ENCODE results near the gene FGFR2. TPM values are rescaled to one million over a fixed set of nuclear protein-coding genes. Genes with fewer than 3 reads are reported as not detected.
"Not testable (repeated sequence)": the region's sequence is repeated elsewhere in the genome, so short reads cannot be mapped to it uniquely, and the experiment has no call there.

The FGFR2 gene
- total RNA-seq, 1 donor from 2014 or later, result not detected

DNA sequence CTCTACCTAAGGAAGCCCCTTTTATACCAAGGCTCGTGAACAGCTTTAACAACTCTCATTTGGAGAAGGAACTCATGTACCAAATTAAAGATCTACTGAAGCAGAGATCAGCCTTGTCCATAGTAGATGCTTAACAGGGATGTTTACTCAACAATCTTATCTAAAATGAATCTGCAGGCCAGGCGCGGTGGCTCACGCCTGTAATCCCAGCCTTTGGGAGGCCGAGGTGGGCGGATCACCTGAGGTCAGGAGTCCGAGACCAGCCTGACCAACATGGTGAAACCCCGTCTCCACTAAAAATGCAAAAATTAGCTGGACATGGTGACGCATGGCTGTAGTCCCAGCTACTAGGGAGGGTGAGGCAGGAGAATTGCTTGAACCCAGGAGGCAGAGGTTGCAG is 43.3 kb downstream of the FGFR2 start:
- intact Hi-C loops (cut with micrococcal nuclease), result not testable (repeated sequence)

DNA sequence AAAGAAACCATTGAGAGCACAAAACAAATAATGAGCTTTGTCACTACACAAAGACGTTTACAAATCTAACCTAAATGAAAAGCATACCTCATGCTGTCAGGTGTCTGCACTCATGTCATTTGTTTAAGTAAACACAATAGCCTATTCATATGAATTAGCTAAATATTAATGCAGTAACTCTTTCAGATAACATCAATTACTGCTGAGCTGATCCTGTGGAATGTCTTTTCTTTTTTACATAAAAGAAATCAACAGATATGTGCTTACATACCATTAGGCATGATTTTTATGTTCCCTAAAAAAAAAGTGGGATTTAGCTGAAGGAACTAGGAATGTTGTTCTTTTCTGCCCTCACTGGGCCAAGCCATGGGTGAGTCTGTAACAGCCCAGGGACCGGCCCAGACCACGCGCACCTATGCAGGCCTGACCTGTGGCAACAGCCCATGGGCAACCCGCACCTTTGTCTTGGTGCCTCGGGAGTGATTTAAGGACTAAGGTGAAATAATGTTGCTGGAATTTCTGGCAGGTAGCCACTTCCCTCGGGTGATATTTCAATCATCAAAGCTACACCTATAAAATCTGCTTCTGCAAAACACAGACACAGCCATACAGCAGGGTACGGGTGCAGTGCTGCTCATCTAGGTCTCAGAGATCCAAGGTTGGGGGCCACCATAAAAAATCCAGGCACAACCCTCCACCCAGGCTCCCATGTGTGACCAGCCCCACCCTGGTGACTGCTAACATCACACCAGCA is 44.6 kb downstream of the FGFR2 start:
- intact Hi-C loops (cut with micrococcal nuclease), result no loop called here

DNA sequence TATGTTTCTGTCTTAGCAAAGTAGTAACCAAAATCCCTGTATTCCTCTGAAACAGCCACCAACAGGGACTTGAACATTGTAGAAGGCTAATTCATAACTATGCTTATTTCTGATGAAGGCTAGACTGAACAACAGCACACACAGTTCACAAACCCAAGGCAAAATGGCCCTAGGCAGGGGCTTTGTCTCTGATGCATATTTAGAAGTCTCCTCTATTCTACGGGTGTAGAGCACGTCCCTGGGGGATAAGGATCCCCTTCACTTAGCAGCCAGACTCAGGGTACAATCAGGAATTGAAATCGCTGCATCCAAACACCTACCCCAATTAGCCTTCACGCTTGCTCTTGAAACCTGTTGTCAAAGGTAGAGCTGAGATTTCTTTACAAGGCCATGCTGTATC is 45.5 kb downstream of the FGFR2 start:
- intact Hi-C loops (cut with micrococcal nuclease), result no loop called here

DNA sequence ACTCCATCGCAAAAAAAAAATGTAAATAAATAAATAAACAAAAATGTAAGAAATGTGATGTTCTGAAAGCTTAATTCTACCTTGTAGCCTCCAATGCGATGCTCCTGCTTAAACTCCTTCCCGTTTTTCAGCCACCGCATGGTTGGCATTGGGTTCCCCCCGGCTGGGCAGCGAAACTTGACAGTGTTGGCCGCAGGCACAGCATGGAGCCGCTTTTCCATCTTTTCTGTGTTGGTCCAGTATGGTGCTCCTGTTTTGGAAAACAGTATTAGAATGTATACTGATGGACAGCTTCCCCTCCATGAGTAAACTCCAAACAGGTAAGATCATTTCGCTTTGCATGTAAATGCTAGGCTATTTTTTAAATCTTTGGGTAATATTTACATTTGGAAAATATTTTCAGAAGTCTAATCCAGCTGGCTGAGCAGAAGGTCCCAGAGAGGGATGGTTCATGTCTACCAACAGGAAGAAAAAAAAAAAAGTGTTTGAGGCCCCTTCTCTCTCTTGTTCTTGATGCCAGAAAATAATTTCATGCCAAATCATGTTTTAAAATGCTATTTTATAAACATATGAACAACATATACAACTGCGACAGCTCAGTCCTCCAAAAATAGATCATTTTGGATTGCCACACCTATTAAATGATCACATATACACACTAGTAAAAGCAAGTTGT is 46.9 kb downstream of the FGFR2 start:
- intact Hi-C loops (cut with micrococcal nuclease), result no loop called here

DNA sequence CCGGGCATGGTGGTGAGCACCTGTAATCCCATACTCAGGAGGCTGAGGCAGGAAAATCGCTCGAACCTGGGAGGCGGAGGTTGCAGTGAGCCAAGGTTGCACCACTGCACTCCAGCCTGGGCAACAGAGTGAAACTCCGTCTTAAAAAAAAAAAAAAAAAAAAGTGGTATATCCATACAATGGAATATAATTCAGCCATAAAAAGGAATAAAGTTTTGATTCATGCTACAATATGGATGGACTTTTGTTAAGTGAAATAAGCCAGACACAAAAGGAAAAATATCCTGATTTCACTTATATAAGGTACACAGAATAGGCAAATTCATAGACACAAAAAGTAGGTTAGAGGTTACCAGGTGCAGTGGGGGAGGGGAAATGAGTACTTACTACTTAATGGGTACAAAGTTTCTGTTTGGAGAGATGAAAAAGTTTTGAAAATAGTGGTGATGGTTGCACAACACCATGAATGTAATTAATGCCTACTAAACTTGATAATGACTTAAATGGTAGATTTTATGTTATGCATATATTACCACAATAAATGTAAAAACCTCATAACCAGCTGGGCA is 53.9 kb downstream of the FGFR2 start:
- intact Hi-C loops (cut with micrococcal nuclease), result no loop called here

DNA sequence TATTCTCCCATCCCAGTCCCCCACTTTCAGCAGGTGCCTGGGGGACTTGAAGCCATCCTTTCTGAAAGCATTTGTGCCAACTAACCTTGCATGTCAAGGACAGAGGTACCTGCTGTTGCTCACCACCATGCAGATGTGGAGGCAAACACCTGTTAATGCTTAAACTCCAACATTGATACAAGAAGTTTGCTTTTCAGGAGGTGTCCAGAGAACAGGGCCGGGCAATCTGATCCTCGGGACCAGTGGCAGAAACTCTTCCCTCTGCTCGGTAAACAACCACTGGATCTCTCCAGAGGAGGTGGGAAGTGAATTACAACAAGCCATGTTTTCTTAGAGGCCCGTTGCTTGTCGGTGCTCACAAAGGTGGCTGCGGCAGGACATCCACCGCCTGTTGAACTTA is 54.7 kb downstream of the FGFR2 start:
- intact Hi-C loops (cut with micrococcal nuclease), result no loop called here

DNA sequence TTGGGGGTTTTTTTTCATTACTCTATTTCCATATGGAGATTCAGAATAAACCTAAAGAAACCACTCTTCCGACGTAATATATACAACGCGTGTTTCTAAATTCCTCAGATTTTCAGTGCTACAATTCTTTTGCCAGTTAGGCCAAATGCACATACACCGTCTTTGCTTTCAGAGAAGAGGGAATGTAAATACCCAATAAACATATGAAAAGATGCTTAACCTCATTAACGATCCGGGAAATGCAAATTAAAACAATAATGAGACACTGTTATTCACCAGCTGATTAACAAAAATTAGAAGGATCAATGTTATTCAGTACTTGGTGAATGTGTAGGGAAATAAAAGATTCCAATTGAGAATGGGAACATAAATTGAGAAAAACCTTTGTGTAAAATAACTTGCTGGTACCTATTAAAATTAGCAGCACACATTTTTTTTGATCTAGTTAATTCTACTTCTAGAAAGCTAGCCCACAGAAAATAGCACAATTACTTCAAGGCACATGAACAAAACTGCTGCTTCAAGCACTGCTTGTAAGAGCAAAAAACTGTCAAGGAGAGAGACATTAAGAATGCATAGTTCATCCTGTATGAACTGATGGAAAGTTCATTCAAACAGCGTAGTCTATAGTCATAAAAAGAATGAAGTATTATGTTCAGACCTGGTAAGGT is 56.7 kb downstream of the FGFR2 start:
- intact Hi-C loops (cut with micrococcal nuclease), result no loop called here

DNA sequence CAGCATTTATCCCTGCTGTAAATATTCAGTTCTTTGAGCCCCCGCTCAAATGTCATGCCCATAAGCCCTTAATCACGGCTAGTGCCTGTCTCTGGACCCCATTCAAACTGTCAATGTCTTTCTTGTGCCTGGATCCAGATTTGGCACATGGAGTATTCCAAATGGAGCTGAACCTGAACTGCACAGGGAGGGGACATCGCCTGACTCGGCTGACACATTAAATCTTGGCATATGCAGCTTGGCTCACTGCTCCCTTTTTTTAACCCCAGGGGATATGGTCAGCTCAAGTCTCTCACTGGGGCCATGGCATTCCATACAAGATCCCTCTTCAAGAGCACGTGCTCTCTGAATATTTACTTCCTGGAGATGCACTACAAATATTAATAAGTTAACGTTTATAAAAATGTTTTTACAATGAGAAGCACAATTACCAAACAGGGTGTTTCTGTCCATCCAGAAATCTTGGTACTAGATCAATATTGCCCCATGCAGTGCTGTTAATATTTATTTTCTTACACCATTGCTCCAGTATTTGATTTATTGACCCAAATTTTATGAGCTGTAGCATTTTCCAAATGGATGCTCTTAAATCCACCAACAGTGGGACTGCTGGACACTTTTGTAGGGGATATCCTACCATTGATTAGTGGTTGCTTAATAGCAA is 57.4 kb downstream of the FGFR2 start:
- intact Hi-C loops (cut with micrococcal nuclease), result no loop called here

DNA sequence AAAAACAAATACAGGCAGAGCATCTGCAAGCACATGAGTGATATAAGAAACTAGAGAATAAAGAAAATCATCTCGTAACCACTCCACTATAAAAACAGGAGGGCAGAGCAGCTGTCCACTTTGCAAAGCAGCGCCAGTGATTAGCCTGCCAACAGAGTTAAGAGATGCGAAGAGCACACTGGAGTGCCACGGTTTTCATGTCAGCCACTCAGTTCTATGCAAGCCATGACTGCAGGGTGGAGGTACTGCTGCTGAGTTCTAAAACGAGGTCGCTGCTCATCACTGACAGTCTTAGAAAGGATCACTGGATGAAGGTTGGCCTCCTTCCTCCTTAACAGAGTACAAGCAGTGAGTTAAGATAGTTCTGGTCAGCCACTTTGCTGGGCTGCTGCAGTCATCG is 58.5 kb downstream of the FGFR2 start:
- intact Hi-C loops (cut with micrococcal nuclease), result no loop called here

DNA sequence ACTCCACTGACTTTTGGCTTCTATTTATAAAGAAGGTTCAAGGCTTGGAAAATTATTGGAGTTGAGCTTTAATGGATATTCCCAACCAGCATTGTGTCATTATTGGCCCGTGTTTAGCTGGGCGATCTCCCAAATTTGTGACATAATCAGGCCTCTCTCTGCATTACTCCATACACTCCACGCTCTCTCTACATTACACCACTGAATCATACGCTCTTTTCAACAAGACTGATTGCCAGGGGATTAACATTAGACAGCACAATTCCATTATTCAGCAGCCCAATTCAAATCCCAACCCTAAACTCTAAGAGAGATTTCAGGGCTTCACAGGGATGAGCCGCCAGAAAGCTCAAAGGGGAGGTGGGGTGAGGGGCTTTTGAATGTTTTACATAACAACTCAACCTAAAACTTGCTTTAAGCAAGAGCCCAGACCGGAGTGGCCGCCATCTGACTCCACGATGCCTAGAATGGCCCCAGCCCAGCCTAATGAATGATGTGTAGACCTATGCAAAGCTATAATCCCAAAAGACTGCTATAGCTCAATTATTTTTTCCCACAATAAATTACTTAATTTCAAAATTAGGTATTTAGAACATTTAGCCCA is 61.8 kb downstream of the FGFR2 start:
- intact Hi-C loops (cut with micrococcal nuclease), result no loop called here

DNA sequence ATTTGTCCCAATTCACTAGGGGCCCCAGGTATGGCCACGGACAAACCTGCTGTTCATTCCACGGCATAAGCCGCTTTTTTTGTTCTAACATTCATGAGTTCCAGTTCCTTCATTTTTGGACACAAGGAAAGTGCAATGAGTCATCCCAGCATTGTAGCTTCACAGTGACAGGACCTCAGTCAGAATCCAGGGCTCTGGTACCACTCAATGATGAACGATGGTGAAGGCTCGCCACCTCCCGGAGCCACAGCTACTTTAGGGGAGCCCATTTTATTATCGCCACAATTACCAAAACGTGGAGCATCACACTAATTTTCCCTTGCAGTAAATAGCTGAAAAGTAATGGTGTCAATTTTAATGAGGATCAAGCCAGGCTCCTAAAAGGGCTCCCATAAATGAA is 62.9 kb downstream of the FGFR2 start:
- intact Hi-C loops (cut with micrococcal nuclease), result no loop called here

DNA sequence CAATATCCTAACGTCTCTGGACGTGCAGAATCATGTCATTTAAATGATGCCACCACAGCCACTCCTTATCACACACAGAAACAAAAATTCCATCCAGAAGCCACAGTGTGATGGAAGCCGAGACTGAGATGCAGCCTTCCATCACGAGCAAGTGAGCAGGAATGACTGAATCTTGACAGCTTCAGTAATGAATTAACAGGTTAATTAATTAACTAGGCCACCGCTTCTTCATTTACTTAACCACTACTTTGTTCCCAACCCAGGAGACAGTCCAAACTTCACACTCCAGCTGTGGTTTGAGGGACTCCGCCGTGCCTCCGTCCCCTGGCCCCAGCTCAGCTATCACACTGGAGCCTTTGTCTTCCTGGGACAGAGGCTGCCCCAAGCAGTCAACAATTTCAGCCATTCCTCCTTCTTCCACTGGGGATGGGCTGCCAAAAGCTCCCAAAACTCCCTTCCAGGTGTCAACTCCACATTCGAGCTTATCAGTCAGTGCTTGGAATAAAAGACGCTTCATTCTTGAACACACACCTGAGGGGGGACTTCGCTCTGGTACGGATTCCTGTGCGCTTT is 65.9 kb downstream of the FGFR2 start:
- intact Hi-C loops (cut with micrococcal nuclease), result no loop called here

DNA sequence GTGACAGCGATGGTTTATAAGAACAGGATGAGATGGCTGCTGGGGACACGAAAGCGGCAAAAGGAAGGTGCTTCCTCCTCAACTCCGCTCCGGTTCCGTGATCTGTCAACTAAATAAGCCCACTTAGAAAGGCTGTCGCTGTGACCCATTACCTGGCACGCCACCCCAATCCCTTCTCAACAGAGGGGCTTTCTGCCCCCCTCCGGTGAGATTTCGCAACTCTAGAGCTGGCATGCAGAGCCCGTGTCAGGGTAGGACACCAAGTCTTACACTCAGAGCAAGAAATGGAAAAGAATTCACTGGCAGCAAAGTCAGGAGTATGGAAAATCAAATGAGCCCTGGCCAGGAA is 66.4 kb downstream of the FGFR2 start:
- intact Hi-C loops (cut with micrococcal nuclease), result no loop called here

DNA sequence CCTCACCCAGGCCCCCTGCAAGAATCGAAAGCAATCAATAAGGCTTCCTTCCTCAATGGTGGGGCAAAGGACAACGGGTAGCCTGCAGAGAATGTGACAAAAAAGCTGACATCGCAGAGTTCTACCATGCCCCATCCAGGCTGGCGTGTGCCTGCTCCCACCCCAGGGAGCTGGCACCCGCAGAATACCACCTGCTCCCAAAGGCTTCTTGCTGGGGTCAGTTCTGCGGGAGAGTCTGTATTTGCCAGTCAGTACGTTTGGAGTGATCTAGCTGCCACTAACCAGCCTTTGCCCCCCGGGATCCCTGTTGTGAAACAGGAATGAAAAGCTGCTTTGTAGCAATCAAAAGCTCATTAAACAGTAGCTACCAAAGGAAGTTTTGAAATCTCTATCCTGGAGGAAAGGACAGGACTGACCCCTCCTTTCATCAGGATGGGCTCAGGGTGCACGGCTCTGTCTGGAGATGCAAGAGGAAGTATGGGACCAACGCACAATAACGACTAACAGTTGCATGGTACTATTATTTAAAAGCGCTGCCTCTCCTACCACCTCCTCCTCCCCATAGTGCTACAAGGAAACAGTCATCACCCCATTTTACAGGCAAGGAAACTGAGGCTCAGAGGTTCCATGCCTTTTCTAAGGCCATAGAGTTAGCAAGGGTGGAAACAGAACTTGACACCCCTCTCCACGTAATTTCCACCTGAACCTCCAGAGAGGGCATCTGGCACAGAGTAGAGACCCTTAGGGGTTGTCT is 67.0 kb downstream of the FGFR2 start:
- intact Hi-C loops (cut with micrococcal nuclease), result no loop called here

DNA sequence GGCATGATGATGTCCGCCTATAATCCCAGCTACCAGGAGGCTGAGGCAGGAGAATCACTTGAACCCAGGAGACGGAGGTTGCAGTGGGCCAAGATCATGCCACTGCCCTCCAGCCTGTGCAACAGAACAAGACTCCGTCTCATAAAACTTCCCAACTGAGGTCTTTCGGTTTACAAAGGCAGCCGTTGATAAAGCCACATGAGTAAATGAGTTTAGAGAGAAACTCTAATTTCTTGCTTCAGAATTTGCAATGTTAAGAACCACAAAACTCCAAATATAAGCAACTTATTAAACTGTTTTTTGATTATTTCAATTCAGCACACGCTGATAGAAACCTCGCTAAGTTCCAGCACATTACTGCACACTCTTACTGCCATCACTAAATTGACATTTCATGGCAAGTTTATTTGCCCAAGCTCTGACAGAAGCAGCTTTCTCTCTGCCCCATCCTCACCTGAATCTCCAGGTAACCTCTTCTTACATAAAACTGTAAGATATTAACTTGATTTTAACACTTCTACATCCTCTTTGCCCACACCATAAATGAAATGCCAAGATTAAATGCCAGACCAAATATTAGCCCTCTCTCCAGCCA is 67.7 kb downstream of the FGFR2 start:
- intact Hi-C loops (cut with micrococcal nuclease), result no loop called here

DNA sequence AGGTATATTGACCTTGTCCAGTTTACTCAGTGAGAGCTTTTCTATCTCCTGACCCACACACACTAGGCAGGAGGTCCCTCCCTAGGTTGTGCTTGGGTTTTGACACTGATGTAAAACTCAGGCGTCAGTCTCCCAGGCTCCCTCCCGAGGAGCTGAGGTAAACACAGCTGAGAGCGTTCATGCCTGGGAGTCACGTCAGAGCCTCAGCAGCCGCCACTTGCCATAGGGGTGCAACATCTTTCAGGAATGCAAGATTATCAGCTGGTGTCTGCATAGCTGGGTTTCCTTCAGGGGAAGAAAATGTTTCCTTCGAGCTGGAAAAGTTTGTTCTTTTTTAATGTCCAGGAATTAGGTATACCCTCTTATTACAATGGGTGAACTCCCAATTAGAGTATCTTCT is 70.6 kb downstream of the FGFR2 start:
- intact Hi-C loops (cut with micrococcal nuclease), result no loop called here

DNA sequence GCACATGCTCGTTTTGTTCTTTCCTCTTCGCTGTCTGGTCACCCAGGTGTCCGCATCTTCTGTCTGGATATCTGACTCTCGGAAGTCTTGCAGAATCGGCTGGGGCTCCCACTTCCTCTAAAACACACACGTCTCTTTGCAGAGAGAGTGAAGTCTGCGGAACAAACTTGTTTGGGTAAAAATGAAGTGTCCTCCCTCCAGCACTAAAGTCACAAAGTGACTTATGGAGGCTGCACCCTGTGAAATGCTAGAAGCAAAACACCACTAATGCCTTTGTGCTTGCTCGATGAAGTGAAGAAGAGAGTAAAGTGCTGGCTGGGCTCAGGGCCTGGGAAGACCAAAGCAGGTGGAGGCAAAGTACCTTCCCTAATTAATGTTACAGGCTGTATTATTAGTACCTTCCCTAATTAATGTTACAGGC is 71.4 kb downstream of the FGFR2 start:
- intact Hi-C loops (cut with micrococcal nuclease), result no loop called here

DNA sequence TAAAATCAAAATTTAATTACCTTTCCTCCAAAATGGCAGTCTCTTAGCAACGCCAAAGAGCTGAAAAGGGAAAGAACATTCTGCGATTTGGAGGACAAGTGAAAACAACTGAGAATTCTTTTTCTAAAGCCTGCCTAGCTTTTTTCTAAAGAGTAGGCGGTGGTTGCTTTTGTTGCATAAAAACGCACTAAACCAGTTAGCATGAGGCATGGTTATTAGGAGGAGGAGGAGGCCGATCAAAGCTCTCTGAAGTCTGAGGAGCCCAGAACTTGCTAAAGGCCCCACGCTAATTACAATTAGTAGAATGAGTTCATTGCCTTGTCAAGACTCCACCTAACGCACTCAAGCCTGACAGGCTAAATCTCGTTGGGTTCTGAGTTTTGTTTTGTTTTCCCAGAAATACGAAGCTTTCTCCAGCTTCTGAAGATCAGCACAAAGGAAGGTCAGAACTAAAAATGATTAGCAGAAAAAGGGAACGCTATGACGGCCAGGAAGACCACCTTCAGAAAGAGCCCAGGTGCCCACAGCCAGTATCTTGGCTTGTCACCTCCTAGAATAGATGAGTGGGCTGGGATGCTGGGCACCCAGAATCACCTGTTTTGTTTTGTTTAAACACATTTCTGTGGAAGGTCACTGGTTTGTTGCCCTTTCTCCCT is 72.0 kb downstream of the FGFR2 start:
- intact Hi-C loops (cut with micrococcal nuclease), result no loop called here

Data from T-helper 1 cell treated with Interleukin-12 subunit alpha and Interleukin-12 subunit beta and Interleukin-4 antibody, amounts not matched to agents 30 ng/mL and 1 ng/mL, for 36 hours (primary cell).